NCI-H524 (cell line): ENCODE results near the gene PPP2R3B.
"Not testable (repeated sequence)": the region's sequence is repeated elsewhere in the genome, so short reads cannot be mapped to it uniquely, and the experiment has no call there.

ENCODE experiments used
- DNase-seq, 2 experiments: peaks; one replicate each; lab custom pipeline; 2025; lab: John Stamatoyannopoulos, UW

Gene PPP2R3B

GRCh38 chrX:338836-339400 lies 47.8 kb downstream of the PPP2R3B start:
- DNase-seq: no peak

GRCh38 chrX:338281-338835 lies 48.3 kb downstream of the PPP2R3B start:
- no peak for DNase-seq

GRCh38 chrX:337331-337831 lies 49.3 kb downstream of the PPP2R3B start:
- DNase-seq: no peak

GRCh38 chrX:336227-336626 lies 50.5 kb downstream of the PPP2R3B start:
- DNase-seq: no peak

GRCh38 chrX:335758-336155 lies 51.0 kb downstream of the PPP2R3B start:
- DNase-seq: no peak

GRCh38 chrX:334971-335757 lies 51.5 kb downstream of the PPP2R3B start:
- no peak for DNase-seq

- no peak for DNase-seq
Observed at GRCh38 chrX:334331-334891, 52.3 kb downstream of the PPP2R3B start.

GRCh38 chrX:333611-334311 lies 52.9 kb downstream of the PPP2R3B start:
- DNase-seq: no peak

GRCh38 chrX:332916-333610 lies 53.6 kb downstream of the PPP2R3B start:
- no peak for DNase-seq

GRCh38 chrX:332496-332860 lies 54.2 kb downstream of the PPP2R3B start:
- DNase-seq: no peak

GRCh38 chrX:331825-332495 lies 54.7 kb downstream of the PPP2R3B start:
- no peak for DNase-seq

- DNase-seq: peak in 1 of 2 experiments; percentile 34
Observed at GRCh38 chrX:331151-331824, 55.4 kb downstream of the PPP2R3B start.

- DNase-seq: no peak
Observed at GRCh38 chrX:330726-331150, 56.0 kb downstream of the PPP2R3B start.

GRCh38 chrX:330141-330725 lies 56.5 kb downstream of the PPP2R3B start:
- not testable (repeated sequence) for DNase-seq

- no peak for DNase-seq
Observed at GRCh38 chrX:329291-329910, 57.3 kb downstream of the PPP2R3B start.

GRCh38 chrX:327660-328126 lies 59.0 kb downstream of the PPP2R3B start:
- no peak for DNase-seq

- not testable (repeated sequence) for DNase-seq
Observed at GRCh38 chrX:324664-325063, 62.0 kb downstream of the PPP2R3B start.

GRCh38 chrX:323721-324628 lies 62.7 kb downstream of the PPP2R3B start:
- no peak for DNase-seq
